Dermis microvascular lymphatic vessel endothelial cell (primary cell): ENCODE measurements around the gene PHF19. TPM values are rescaled to one million over a fixed set of nuclear protein-coding genes. Genes with fewer than 3 reads are reported as not detected.

Experiments used
- DNase-seq, 2 donors: peaks; one replicate each; pipeline versions ENCODE4 v3.0.0 to v3.0.0-alpha.2; 2010; ENCODE audit warnings: low read depth in 2 of 2
- total RNA-seq: library from RNA; depleted of rRNA; stranded (reverse); fragments of >200 nt; gene quantifications from 2 replicates; pipeline ENCODE4 v1.2.1, GENCODE V29; 2014

Gene PHF19
- total RNA-seq, 1 donor from 2014 or later: 32.1 TPM

DNA sequence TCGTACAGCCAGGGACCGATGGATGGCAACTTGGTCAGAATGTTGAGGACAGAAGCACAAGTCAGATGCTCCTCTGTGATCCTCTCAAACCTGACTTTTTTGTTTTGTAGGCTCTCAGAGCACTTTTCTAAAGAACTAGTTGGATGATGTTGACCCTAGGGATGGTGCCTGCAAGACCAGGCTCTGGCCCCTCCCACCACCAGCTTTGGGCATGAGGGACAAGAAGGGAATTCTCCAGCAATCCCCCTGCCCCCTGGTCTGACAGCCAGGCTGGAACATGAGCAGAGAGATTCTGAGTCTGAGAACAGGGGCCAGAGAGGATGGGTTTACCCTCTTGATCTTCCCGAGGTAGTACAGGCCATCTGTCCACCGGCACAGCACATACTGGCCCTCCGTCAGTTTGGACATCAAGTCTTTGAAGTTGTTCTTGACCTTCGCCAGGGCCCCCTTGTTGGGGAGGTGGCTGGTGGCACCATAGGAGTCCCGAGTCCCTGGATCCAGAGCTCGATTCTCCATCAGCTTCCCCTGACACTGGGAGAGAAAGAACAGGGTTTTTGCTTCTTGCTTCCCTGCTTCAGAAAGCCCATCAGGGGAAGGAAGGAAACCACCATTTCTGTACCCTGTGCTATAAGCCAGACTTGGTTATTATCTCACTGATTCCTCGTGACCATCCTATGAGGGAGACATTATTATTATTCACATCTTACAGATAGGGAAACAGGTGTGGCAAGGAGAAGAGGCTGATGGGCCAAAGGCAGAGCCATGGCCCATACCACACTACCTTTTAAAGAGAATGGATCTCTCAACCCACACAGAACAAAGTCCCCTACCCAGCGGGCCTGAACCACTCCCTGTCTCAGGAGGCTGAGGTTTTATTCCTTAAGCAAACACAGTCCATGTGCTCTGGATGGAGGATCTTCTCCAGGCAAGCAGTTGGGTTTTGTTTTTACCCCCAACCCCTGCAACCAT, 2.5 kb downstream of the PHF19 start:
- DNase-seq: no peak

DNA sequence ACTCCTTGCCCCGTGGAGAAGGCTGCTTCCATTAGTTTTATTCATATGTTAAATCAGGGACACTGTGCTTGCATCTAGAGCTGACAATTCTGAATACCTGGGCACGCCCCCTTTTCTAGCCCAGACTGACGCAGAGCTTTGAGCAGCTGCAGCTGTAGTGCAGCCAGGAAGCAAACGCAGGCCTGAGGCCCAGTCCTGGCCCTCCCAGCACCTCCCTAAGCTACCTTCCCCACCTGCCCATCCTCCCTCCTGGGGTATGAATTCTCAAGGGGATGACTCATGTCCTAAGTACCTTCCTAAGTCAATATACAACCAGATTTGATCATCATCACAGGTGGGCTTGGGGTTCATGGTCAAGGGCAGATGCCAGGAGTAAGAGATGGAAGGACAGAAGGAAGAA, 3.5 kb downstream of the PHF19 start:
- no peak for DNase-seq

DNA sequence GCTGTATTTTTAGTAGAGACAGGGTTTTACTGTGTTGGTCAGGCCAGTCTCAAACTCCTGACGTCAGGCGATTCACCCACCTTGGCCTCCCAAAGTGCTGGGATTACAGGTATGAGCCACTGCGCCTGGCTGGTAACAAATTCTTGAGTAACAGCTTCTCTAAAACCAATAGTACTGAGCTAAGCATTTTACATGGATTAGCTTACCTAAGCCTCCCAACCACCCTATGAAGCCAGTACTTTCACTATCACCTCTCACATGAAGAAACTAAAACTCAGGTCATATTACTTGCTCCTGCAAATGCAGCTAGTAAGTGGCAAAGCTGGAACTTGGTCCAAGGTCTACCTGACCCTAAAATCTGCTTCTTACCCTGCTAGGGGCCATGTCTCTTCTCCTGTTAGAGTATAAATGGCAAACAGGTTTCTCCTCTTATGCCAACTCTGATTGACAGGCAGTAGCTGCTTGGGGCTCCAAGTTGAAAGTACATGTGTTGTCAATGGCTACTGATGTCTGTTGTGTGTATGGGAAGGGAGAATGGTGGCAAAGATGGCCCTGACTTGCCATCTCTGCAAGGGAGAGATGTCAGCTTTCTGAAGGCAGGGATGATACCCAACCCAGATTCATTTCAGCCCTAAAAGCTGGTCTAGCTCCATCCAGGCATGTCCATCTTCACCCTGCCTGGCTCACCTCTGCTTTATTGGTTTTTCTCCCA, 4.0 kb downstream of the PHF19 start:
- DNase-seq: no peak

DNA sequence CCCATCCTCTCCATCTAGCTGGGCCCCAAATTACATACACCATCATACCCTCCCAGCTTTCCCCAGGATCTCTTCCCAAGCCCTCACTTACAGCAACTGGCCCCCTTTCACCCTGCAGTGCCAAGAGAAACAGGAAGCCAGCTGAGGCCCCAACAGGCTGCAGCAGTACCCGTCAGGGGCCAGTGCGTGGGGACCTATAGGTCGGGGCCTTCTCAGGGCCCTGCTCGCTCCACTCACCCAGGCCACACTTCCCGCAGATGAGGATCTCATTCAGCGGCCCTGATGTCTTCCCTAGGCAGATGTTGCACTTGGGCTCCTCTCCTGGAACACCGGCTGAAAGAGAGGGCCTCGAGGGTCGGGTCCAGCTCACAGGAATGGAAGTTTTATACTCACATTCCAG, 6.8 kb downstream of the PHF19 start:
- DNase-seq: peak in 1 of 2 donors; percentile 62

DNA sequence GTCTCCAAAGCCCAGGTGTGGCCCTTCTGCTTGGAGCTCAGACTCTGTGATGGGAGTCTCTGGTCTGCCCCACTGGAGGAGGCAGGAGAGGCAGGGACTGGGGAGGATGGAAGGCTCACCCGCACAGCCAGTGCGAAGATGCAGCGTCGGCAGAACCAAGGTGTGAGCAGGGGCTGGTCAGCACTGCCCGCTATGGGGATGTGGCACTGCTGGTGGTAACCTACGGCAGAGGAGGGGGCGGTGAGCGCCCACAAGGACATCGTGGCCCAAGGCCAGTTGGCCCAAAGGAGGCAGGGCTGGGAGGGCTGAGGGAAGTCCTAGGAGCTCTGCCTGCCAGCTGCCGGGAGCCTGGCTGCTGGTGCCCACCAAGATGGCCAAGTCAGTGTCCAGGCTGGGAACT, 7.3 kb downstream of the PHF19 start:
- DNase-seq: no peak

DNA sequence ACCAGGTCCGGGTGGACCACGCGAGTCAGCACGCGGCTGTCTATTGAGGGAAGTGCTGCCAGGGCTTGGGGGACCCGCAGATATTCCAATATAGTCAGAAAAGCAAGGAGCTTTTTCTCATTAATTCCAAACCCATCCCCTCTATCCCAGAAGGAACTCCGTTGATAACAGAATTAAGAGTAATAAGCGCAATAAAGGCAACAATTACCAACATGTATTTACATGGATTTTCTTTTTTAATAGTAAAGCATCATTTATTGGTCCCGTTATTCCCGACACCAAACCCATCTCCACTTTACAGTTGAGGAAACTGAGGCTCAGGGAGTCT, 7.7 kb downstream of the PHF19 start:
- DNase-seq: no peak

DNA sequence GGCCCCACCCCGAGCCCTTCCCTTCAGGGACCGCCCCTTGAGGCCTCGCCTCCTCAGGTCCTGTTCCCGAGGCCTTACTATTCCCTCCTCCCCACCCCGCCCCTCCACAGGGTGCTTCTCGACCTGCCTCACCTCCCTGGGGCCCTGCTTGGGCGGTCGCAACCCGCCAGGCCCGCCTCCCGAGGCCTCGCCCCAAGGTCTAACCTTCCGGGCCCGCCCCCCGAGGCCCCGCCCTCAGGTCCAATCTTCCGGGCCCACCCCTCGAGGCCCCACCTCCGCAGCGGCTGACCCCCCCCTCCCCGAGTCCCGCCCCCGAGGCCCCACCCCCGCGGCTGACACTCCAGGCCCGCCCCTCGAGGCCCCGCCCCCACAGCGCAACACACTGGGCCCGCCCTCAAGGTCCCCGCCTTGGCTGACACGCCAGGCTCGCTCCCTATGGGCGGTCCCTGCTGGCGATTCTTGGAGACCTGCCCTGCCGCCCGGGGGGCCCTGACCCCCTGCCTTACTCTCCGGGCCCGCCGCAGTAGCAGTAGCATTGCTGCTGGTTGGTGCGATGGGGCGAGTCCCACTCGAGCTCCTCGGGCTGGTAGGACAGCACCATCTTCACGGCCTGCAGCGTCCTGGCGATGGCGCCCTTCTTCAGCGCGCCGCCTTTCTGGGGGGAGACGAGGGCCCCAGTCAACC, 8.2 kb downstream of the PHF19 start:
- peak; percentile 24 to 88 for DNase-seq

DNA sequence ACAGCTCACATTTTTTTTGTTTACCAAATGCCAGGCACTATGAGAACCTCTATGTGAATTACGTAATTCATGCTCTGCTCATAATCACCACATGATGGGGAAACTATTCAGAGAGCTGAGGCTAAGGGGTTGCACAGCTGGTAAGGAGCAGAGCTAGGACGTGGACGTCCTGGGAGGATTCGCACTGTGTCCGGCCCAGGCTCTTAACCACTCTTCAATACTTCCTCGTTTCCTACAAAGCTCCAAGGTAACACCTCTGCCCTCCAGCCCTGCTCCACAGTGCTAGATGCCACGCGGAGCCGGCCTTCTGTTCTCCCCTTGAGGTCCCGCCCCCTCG, 8.7 kb downstream of the PHF19 start:
- DNase-seq: no peak

DNA sequence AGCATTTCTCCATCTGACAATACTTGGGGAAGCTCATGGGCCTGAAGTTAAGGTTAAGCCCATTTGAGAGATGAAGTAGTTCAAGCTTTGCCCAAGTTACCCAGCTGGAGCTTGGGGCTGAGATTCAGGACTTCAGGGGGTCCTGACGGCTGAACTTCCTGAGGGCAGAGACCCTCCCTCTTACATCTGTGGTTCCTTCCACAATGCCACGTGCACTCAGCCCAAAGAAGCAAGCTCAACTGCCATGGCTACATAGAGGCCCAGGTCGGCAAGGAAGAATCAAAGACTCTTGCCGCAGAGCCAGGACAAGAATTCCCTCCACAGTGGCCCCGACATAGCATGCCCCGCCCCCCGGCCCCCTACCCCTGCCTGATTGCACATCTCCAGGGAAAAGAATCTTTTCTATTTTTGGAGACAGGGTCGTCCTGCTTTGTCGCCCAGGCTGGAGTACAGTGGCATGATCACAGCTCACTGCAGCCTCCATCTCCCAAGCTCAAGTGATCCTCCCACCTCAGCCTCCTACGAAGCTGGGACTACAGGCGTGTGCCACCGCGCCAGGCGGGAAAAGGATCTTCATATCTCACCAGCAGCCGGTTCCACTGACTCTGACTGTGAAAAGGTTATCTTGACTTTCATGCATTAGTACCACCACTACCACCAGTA, 9.2 kb downstream of the PHF19 start:
- no peak for DNase-seq

DNA sequence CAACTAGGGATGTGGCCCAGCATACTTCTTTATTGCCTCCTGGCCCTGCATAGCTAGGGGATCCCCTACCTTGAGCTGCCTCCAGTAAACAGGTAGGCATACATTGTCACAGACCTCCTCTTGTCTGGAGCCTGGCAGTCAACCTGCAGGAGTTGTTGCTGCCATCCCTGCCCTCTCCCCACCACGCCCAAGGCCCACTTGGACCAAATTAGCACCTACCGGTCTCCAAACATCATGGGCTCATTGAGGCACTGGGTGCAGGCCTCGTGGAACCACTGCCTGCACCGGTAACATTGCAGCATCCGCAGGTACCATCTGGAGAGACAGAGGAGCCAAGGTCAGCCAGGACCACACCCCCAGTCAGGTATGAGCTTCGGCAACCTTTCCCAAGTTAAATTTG, 10.3 kb downstream of the PHF19 start:
- no peak for DNase-seq

DNA sequence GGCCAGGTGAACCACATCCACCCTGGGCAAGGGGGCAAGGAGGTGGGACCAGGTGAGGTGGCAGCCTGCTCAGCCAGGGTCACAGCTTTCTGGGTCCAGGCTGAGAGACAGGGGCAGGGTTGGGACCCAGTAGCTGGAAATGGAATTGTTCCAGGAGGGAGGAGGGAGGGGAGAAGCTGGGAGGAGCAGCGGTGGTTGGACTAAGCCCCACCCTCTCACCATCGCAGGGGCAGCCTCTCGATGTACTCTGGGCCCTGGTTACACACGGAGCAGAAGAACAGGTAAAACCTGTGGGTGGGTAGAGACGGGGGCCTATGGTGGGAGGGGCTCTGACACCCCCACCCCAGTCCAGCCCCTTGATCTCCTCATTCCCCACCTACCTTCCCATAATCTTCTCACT, 11.2 kb downstream of the PHF19 start:
- no peak for DNase-seq

DNA sequence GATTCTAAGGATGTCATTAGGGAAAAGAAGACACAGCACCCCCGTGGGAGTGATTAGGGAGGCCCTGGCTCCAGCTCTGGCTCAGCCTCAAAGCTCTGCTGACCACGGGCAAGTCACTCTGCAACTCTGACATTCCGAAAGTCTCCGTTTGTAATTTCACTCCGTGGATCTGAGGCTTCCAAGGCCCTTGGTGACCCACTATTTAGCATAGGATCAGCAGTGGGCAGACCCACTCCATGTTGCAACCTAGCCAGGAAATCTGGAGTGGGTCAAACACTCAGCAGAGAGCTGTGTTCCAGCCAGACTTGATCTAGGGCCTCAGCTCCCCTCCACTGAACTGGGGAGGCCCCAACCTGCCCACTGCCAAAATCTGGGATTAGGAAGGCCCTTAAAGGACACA, 11.8 kb downstream of the PHF19 start:
- DNase-seq: no peak

DNA sequence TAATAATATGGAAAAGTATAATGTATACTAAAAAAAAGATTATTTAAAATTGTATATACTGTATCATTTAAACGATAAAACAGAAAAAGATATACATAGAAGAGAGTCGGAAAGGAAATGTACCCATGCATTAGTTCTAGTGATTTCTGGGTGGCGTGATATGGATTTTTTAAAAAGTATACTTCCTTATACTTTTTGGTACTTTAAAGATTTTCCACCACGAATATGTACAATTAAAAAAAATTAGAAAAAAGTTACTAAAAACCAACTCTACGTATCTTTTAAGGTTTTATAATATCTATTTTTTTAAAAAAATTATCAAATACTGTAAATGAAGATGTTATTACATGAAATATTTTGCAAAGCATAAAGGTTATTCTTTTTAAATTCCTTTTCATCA, 12.3 kb downstream of the PHF19 start:
- DNase-seq: no peak

DNA sequence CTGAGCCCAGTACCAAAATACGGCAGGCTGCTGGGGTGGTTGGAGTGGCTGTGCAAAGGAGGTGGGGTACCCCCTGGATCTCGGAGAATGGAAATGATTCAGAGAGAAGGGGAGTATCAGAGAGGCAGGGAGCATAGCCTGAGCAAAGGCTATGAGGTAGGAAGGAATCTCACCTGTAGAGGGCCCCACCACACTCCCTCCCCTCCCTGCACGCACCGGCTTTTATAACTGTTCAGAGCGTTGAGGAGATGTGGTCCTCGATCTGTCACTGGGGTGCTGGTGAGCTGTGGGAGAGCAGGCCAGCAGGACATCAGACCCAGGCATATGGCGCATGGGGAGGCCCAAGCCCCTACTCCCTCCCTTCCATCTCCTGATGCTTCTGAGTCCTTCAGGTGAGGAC, 13.2 kb downstream of the PHF19 start:
- DNase-seq: no peak

DNA sequence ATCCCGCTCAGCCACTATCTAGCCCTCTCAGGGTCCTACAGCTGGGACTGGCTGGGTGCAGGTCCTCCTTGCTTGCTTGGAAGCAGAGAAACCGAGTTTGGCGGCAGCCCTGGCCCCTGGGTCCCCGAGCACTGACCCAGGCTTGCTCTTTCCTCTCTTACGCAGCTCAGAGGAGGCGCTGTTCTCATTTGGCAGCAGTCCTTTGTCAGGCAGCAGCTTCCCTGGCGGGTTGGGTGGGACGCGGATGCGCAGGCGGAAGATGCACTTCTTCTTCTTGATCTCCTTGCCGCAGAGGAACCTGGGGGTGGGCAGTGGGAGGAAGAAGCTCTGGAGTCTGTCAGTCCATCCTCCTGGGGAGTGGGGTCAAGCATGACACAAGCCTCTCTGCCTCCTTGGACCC, 14.5 kb downstream of the PHF19 start:
- no peak for DNase-seq

DNA sequence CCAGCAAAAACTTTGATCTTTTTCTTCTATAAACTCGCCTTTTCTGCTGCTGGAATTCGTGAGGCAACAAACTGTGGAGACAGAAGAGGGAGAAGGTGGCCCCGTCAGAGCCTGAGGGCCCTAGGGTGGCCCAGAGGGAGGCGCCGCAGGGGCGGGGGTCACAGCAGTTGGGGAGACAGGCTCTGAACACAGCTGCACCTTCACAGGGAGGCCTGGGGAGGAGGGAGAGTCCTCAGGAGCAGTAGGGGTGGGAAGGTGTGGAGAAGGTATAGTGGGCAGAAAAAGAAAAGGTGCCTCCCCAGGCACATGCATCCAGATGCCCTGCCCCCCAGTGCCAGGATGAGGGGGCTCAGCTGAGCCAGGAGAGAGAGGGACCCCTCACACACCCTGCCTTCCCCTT, 15.1 kb downstream of the PHF19 start:
- no peak for DNase-seq

DNA sequence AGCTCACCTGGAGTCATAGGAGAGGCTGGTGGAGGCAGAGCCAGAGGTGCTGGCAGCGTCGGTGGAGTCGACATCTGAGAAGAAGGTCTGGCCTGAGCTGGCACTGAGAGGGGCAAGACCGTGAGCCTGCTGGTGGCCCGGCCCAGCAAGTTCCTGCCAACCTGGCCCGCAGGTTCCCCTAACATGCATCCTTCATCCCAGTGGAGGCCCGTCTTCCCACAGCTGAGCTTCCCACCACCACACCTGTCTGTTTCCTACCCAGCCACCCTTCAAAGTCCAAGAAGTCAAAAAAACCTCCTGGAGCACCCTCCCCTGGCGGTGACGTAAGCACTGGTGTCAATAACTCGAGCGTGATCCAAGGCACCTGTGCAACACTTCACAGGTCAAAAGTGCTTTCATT, 16.9 kb downstream of the PHF19 start:
- no peak for DNase-seq

DNA sequence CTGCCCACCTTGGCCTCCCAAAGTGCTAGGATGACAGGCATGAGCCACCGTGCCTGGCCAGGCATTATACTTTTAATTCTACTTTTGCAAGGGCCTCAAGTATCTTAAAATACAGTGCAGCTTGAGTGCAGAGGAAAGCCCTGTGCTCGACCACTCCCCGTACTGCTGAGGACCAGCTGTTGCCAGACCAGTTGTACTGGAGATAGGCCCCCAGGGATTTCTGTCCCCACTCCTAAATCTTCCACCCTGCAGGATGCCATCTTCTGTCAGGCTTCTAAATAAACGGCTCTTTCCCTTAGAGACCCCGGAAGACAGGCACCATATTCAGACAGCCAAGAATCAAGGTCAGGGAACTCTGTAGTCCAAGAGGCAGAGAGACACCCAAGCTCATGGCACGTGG, 17.6 kb downstream of the PHF19 start:
- DNase-seq: no peak

DNA sequence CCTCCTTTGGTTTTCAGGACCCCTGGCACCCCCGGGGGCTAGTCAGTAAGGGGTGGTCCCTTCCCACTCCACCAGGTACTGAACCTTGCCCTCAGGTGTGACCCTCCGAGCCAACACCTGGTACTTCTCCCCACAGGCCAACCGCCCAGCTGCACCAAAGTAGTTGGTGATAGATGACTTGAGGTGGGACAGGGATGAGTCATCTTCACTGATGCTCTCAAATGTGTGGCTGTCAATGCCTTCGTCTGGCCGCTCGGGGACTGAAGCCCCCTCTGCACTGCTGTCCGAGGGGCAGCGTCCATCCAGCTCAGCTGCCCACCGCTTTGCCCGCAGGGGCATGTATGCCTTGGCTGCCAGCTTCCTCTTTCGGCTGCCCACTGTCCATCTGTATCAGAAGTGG, 19.1 kb downstream of the PHF19 start:
- no peak for DNase-seq

DNA sequence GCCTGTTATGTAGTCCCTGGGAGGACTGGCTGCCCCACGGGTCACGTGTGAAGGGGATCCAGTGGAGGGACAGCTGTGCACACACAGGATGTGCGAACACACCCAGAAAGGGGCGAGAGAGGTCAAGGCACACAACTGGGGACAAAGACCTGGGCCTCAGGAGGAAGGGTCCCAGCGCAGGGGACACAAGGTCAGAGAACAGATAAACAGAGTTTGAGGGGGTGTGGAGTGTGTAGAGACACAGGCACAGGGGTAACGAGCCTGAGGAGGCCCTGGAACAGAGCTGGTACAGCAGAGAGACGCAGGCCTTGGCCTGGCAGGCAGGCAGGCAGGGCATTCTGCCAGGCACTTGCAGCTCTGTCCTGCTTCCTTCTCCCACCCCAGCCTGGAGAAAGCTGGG, 19.5 kb downstream of the PHF19 start:
- no peak for DNase-seq

DNA sequence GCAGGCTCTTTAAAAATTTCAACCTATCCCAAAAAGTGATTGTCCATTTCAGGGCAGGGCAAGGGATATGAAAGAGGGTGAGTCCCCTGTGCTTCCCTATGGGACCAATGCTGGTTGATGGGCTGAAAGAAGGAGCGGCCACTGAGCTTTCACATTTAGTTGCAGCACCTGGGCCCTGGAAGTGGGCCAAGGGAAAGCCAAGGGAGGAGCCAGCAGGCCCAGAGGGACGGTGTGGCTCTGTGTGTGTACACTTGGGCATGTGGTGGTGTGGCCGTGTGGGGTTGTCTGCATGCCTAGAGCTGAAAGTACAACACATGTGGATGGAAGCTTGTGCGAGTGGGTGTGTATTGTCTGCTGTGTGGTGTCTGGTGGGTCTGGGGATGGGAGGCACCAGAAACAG, 20.3 kb downstream of the PHF19 start:
- DNase-seq: no peak
